CD4-positive, alpha-beta T cell treated with Interleukin-12 subunit alpha and Interleukin-12 subunit beta, for 1 hour (primary cell): ENCODE results near the gene KCNA5.

Source experiments
- DNase-seq: peaks from one replicate; pipeline ENCODE4 v3.0.0-alpha.2; 2020

Gene KCNA5

GRCh38 chr12:5043589-5044419 lies at the start of gene KCNA5:
Gene KCNA5 (plus strand): TSS chr12:5043879. CDS start chr12:5044148, 269 bp downstream.
- no peak for DNase-seq

GRCh38 chr12:4994622-4995021 lies 49.1 kb upstream of the KCNA5 start:
- DNase-seq: no peak

GRCh38 chr12:4996714-4997113 lies 47.0 kb upstream of the KCNA5 start:
- DNase-seq: no peak

DNA sequence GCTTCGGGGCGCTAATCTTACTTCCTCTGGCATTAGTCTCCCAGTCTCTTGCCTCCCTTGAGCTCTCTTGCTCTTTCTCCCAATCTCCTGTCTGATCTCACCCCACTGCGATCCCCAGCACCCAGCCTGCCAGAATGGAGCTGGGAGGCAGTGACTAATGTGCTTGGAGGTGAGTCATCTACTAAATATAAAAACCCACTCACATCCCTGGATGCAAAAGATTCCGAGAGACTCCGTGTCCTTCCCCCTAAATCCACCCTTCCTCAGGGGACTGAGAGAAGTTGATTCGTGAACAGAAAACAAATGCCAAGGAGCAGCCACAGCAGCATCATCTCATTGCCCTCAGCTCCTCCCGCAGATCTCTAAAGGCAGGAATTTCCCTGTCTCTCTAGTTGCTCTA lies 45.7 kb upstream of the KCNA5 start:
- no peak for DNase-seq

DNA sequence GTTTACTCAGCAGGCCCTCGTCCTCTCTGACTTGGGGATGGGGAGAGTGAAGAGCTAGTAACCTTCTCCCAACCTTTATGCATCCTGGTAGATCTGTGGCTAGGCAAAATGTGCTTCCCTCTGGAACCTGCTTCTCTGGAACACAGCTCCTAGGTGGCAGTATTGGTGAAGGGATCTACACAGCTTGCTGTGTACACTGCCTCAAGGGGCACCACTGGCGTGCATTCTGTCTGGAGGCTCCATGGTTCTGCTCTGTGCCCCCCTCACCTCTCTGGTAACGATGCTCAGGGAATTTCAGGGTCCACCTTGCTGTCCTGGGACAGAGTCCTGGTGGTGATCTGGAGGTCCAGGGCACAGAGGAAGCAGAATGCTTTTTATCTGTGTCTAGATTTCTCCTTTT lies 43.5 kb upstream of the KCNA5 start:
- no peak for DNase-seq

DNA sequence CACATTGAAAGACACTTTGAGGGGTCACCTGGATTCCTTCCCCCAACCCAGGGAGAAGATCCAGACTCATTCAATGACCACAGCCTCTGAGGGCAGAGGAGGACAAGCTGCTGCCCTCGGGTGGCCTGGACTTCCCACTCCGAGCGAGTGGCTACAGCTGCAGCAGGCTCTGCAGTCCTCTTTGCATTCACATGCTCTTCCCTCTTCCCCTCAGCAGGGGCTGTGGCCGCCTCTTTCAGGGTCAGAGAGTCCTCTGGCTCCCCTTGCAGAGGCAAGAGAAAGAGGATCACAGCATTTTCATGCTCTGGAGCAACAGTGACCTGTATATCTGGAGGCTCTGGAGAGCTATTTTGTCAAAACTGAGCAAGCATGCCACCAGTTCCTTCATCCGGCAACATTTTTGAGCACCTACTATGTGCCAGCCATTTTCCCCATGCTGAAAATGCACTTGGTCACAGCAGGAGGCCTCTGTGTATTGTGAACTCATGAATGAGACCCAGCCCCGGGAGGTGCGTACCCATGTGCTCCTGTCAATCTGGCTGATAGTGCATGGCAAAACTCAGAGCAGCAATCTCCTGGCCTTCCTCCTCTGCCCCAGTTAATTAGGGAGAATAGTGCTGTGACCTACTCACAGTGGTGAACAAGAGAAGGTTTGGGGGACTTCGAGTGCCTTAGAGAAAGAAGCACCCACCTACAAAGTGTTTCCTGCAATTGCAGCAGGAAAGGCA lies 42.9 kb upstream of the KCNA5 start:
- no peak for DNase-seq

GRCh38 chr12:5003025-5003666 lies 40.5 kb upstream of the KCNA5 start:
- peak; percentile 36 for DNase-seq

GRCh38 chr12:5008661-5009060 lies 35.0 kb upstream of the KCNA5 start:
- DNase-seq: no peak

- no peak for DNase-seq
Measured at GRCh38 chr12:5010151-5010550, 33.5 kb upstream of the KCNA5 start.

DNA sequence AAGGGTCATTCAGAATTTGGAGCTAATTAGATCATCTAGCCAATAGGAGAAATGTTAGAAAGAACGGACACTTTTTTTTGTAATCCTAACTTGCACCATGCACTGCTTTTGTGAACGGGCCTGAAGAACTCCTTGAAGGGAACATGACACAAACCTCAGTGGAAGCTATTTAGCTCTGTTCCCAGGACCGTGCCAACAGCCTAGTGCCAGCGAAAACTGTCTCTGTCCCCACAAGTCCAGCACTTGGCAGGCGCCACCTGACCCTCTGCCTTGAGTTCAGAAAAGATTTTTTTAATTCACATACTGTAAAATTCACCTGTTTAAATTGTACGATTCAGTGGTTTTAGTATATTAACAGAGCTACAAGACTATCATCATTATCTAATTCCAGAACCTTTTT lies 31.3 kb upstream of the KCNA5 start:
- no peak for DNase-seq

GRCh38 chr12:5013266-5013730 lies 30.4 kb upstream of the KCNA5 start:
- DNase-seq: no peak

GRCh38 chr12:5014269-5014668 lies 29.4 kb upstream of the KCNA5 start:
- DNase-seq: no peak

- DNase-seq: no peak
Measured at GRCh38 chr12:5015711-5016492, 27.8 kb upstream of the KCNA5 start.

GRCh38 chr12:5016526-5016925 lies 27.2 kb upstream of the KCNA5 start:
- DNase-seq: no peak

DNA sequence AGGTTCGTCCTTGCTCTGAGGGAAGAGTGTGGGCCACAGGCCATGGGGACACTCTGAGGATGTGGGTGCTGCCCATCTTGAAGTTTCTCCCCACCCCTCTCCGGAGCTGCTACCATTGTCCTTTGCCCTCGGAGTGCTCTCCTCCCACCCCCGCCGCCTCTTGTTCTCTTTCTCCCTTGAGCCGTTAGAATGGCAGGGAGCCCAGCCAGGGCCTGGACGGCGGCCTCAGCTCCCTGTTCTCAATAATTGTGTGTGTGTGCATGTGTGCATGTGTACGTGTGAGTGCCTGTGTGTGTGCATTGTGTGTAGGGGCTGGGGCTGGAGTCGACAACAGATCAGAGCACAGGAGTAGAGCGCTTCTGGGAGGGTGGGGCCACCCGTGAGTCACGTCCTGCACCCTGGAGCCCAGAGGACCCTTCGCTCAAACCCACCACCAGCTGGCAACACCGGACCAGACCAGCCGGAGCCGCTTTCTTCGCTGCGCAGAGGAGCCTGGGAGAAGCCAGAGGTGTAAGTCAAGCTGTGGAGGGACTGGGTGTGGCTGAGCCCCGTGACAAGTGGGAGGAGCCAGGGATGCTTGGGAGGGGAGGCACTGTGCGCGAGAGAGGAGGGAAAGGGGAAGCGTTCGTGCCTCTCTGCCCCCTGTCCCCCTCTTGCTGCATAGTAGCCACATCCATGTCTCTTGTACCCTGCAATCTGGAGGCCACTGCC lies 25.9 kb upstream of the KCNA5 start:
- DNase-seq: no peak

GRCh38 chr12:5018677-5019076 lies 25.0 kb upstream of the KCNA5 start:
- DNase-seq: no peak

- no peak for DNase-seq
Measured at GRCh38 chr12:5022025-5022424, 21.7 kb upstream of the KCNA5 start.

DNA sequence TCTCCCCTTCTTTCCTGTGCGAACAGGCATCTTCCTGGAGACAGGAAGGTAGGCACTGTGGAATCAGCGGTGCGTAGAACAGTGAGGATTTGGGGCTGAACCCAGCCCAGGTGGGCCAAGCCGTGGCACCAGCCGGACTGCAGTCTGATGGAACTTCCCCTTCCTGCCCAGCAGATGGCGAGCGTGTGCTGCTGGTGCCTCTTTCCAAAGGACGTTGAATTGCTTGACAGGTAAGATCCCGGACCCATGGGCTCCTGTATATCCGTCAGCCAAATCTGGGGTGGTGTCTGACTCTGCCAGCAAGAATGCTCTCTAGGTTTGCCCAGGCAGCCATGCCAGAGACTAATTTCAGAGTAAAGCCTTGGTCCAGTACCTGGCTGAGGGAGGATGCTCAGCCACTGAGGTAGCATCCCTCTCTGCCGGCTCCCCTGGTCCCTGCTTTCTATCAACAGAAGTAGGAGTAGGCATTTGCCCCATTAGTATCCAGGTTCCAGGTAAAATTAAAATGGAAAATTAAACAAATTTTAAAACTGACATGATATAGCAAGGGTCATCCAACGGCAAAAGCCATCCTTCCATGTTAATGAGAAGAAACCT lies 21.1 kb upstream of the KCNA5 start:
- DNase-seq: peak; percentile 23

GRCh38 chr12:5023842-5024241 lies 19.8 kb upstream of the KCNA5 start:
- DNase-seq: no peak

GRCh38 chr12:5026342-5026938 lies 17.2 kb upstream of the KCNA5 start:
- no peak for DNase-seq
